ENCODE data around the gene UMODL1. TPM values are rescaled to one million over a fixed set of nuclear protein-coding genes. Genes with fewer than 3 reads are reported as not detected.

Gene UMODL1
- total and polyA plus RNA-seq, 2 experiments from 2014 or later: 0.15 to 0.47 TPM

GRCh38 chr21:42156690-42157605 is 85.8 kb downstream of the UMODL1 start:
- H3K79me2 ChIP-seq: no peaks in the 10 kb centered on the region
- no peak overlapping the region for H2AFZ ChIP-seq
- DNase-seq (ENCODE audit: low spot score): no peak
- H4K20me1 ChIP-seq (ENCODE audit: insufficient read depth, poor library complexity, severe bottlenecking): no peaks in the 10 kb centered on the region
- H3K4me3 ChIP-seq: no peak overlapping the region
- H3K9me2 ChIP-seq (replicated peaks; ENCODE audit: insufficient read depth): no peaks in the 10 kb centered on the region
- H3K9me3 ChIP-seq (ENCODE audit: low read depth): no peaks in the 10 kb centered on the region
- no peak for TF ChIP-seq EZH2 (IDR thresholded peaks at IDR 0.05; ENCODE audit: borderline replicate concordance)
- TF ChIP-seq CTCF (IDR thresholded peaks at IDR 0.05; ENCODE audit: poor library complexity): no peak
- TF ChIP-seq EZH2phosphoT487 (IDR thresholded peaks at IDR 0.05; ENCODE audit: low read depth, severe bottlenecking, unreplicated experiment): no peak
- H3K4me2 ChIP-seq: no peak overlapping the region
- 67% methylated on average over 20 of the region's 20 CpGs for WGBS (ENCODE audit: low lambda C conversion rate, missing lambda C conversion rate)
- peaks cover 9% of the 10 kb centered on the region for H3K4me1 ChIP-seq (ENCODE audit: insufficient read depth)
- no peak overlapping the region for H3K27ac ChIP-seq
- no peaks in the 10 kb centered on the region for H3K36me3 ChIP-seq (replicated peaks; ENCODE audit: insufficient read depth, low read depth)
- H3K27me3 ChIP-seq: no peaks in the 10 kb centered on the region

GRCh38 chr21:42157606-42158310 is 86.6 kb downstream of the UMODL1 start:
- Histone ChIP-seq H3K4me3 (no peak overlapping the region), H3K9me2 (replicated peaks; ENCODE audit: insufficient read depth) (no peaks in the 10 kb centered on the region), H3K9me3 (ENCODE audit: low read depth) (no peaks in the 10 kb centered on the region), H4K20me1 (ENCODE audit: insufficient read depth, poor library complexity, severe bottlenecking) (no peaks in the 10 kb centered on the region), H3K36me3 (replicated peaks; ENCODE audit: insufficient read depth, low read depth) (no peaks in the 10 kb centered on the region), H3K4me1 (ENCODE audit: insufficient read depth) (peaks cover 7% of the 10 kb centered on the region), H3K79me2 (no peaks in the 10 kb centered on the region), H2AFZ (no peak overlapping the region), H3K27me3 (no peaks in the 10 kb centered on the region), H3K4me2 (no peak overlapping the region), H3K27ac (no peak overlapping the region)
- 85% methylated on average over 11 of the region's 11 CpGs for WGBS (ENCODE audit: low lambda C conversion rate, missing lambda C conversion rate)
- TF ChIP-seq EZH2phosphoT487 (IDR thresholded peaks at IDR 0.05; ENCODE audit: low read depth, severe bottlenecking, unreplicated experiment) (no peak), EZH2 (IDR thresholded peaks at IDR 0.05; ENCODE audit: borderline replicate concordance) (no peak), CTCF (IDR thresholded peaks at IDR 0.05; ENCODE audit: poor library complexity) (no peak)
- DNase-seq (ENCODE audit: low spot score): no peak

GRCh38 chr21:42158846-42159245 is 87.7 kb downstream of the UMODL1 start:
- H3K4me2 ChIP-seq: no peak overlapping the region
- DNase-seq (ENCODE audit: low spot score): no peak
- TF ChIP-seq EZH2 (IDR thresholded peaks at IDR 0.05; ENCODE audit: borderline replicate concordance): no peak
- no peak for TF ChIP-seq EZH2phosphoT487 (IDR thresholded peaks at IDR 0.05; ENCODE audit: low read depth, severe bottlenecking, unreplicated experiment)
- TF ChIP-seq CTCF (IDR thresholded peaks at IDR 0.05; ENCODE audit: poor library complexity): no peak
- H4K20me1 ChIP-seq (ENCODE audit: insufficient read depth, poor library complexity, severe bottlenecking): no peaks in the 10 kb centered on the region
- H2AFZ ChIP-seq: no peak overlapping the region
- no peaks in the 10 kb centered on the region for H3K36me3 ChIP-seq (replicated peaks; ENCODE audit: insufficient read depth, low read depth)
- peaks cover 7% of the 10 kb centered on the region for H3K4me1 ChIP-seq (ENCODE audit: insufficient read depth)
- H3K9me2 ChIP-seq (replicated peaks; ENCODE audit: insufficient read depth): no peaks in the 10 kb centered on the region
- no peak overlapping the region for H3K27ac ChIP-seq
- WGBS (ENCODE audit: low lambda C conversion rate, missing lambda C conversion rate): 83% methylated on average over 7 of the region's 8 CpGs
- no peaks in the 10 kb centered on the region for H3K27me3 ChIP-seq
- H3K4me3 ChIP-seq: no peak overlapping the region
- no peaks in the 10 kb centered on the region for H3K9me3 ChIP-seq (ENCODE audit: low read depth)
- H3K79me2 ChIP-seq: no peaks in the 10 kb centered on the region
